Hair follicular keratinocyte (primary cell): ENCODE results near the gene UBLCP1. TPM values are rescaled to one million over a fixed set of nuclear protein-coding genes. Genes with fewer than 3 reads are reported as not detected.

Experiments used
- total RNA-seq: library from RNA; depleted of rRNA; stranded (reverse); fragments of >200 nt; gene quantifications from 2 replicates; pipeline ENCODE4 v1.2.3, GENCODE V29; 2015

UBLCP1 gene
- 30.1 and 32.5 TPM in 2 replicates for total RNA-seq

GRCh38 chr5:159262859-159263568, at the start of gene UBLCP1:
TSS of gene UBLCP1 (plus strand) at chr5:159263290. CDS start at chr5:159268916, 5,626 bp downstream.

GRCh38 chr5:159330131-159330800, 67.2 kb downstream of the UBLCP1 start, which contains the start of gene IL12B:
TSS of gene IL12B (minus strand) at chr5:159330487. CDS start at chr5:159326782, 3,705 bp downstream.

Other genes with a start within 250 kb of the UBLCP1 start
- gene EBF1, start 163.4 kb upstream of the UBLCP1 start, total RNA-seq = 0.08 TPM in 1 of 2 replicates, not detected in the other
- gene RNF145, start 53.7 kb upstream of the UBLCP1 start, total RNA-seq = 38.5 and 38.7 TPM in 2 replicates
- gene IL12B, start 67.2 kb downstream of the UBLCP1 start, total RNA-seq = not detected in 2 replicates